GM21737 (cell line): Measurements from ENCODE around the gene ZFR2.

Experiments
- ATAC-seq: cut with Tn5 transposase; IDR thresholded peaks from one replicate; pipeline ENCODE4 v1.9.1; 2021; ENCODE audit warnings: mild to moderate bottlenecking, moderate library complexity; ENCODE audit not compliant: unreplicated experiment

Gene ZFR2

DNA sequence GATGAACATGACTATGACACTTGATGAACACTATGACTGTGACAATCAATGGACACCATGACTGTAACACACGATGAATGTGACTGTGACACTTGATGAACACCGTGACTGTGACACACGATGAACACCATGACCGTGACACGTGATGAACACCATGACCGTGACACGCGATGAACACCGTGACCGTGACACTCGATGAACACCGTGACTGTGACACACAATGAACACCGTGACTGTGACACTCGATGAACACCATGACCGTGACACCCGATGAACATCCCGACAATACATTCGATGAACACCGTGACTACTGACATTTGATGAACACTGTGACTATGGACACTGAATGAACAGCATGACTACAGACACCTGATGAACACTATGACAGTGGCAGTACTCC lies 30.9 kb downstream of the ZFR2 start:
- ATAC-seq = no peak

DNA sequence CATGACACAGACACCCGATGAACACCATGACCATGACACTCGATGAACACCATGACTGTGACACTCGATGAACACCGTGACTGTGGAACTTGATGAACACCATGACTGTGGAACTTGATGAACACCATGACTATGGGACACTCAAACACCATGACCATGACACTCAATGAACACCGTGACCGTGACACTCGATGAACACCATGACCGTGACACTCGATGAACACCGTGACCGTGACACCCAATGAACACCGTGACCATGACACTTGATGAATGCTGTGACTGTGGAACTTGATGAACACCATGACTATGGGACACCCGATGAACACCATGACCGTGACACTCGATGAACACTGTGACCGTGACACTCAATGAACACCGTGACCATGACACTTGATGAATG lies 31.5 kb downstream of the ZFR2 start:
- no peak for ATAC-seq

GRCh38 chr19:3836887-3837286 lies 32.0 kb downstream of the ZFR2 start:
- no peak for ATAC-seq

GRCh38 chr19:3835055-3835435 lies 33.8 kb downstream of the ZFR2 start:
- ATAC-seq = no peak

DNA sequence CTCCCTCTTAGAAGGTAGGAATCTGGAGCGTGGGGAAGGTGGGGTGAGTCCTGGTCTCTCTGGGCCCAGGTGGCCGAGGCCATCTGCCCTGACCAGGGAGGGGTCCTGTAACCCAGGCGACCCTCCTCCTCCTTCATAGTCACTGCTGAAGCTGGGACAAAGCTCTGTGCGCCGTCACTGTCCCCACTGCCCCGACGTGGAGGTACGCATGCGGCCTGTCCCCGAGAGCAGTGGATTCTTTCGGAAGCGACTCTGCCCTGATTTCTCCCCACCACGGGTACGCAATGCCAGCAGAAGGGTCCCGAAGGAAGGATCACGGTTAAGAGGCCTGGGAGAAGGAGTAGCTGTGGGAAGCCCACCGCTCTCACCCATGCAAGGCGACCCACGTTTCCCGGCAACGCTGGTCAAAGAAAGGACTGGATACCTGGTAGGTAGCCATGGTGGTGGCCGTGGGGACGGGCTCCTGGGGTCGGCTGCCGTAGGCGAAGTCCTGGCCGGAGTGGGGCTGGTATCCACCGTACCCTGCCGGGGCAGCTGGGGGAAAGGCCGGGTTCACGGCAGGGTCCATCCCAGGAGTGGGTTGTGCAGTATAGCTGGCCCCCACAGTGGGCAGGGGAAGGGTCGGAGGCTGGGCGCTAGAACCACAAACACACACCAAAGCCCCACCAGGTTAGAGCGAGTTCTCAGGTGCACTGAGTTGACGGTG lies 34.3 kb downstream of the ZFR2 start:
- no peak for ATAC-seq

DNA sequence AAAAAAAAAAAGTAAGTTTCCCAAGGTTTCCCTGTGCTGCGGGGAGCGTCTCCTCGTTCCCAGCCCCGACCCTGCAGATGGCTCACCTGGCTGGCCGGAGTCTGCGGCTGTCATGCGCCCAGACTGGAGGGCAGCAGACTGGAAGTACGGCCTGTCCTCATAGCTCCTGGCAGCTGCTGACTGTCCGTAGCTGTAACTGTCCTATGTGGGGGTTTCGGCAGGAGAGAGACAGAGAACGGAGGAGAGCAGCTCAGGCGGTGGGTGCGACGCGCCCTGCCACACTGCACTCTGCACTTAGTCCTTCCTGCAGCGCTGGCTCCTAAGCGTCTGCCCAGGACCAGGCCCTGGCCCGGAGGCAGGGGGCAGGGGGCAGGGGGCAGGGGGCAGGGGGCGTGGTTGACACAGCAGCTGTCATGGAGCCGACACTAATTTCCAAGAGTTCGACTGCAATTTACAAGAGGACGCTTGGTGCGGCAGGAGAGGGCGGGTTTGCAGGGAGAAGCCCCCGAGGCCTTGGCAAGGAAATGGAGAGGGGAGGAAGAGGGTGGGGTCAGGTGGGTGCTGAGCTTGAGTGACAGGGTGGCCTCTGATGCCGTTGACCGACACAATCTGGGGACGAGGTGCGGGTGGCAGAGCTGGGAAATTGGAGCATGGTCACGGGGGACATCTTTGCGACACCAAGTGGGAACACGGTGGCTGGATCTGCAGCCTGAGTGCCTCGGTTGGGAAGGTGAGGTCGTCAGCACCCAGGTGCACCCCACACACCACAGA lies 35.1 kb downstream of the ZFR2 start:
- ATAC-seq = no peak

DNA sequence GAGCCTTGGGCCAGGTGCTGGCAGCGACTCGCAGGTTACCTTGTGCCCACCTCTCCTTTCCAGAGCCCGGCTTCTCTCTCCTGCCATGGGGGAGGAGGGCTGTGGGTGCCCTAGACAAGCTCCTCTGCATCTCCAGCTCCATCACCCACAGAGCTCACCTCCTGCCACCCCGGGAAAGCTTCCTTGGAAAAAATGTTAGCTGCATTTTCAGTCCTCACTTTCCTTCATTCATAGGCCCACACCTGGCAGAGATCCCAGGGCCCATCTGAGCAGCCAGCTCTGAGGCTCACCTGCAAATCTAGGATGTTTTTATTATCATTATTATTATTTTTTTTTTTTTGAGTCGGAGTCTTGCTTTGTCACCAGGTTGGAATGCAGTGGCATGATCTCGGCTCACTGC lies 36.8 kb downstream of the ZFR2 start:
- ATAC-seq = no peak

- no peak for ATAC-seq
Observed at GRCh38 chr19:3831601-3832000, 37.2 kb downstream of the ZFR2 start.

DNA sequence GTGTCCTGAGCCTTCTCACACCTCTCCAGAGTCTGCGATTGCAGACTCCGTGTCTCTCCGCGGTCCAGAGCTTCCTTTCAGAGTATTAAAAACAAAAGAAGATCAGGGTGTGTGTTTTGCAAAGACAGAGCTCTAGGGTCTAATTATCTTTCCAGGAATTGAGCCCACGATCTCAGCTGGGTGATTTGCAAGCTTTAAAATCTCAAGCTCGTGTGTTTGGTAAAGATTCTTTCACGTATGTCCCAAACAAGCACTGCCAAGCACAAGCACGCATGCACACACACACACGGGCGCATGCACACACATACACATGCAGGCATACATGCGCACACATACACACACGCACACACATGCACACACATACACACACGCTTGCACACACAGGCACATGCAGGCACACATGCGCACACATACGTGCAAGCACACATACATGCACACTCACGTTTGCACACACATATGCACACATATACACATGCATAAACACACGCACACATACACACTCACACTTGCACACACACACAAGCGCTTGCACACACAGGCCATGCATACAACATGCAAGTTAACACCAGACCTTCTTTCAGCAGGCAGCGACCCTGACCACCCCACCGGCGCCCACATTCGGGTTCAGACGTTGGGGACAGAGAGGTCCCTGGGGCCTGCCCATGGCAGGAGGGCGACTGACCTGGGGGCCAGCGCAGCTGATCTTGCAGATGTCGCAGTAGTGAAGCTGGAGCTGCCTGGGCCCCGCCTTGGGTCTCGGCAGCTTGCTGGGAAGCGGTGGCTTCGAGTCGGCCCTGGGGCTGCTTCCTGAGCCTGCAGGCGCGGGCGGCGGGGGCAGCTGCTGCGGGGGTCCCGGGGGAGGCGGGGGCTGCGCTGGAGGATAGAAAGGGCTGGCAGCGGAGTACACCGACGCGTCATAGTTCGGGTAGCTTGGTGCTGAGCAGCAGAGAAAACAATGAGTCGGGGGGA lies 37.9 kb downstream of the ZFR2 start:
- ATAC-seq = no peak

- ATAC-seq = no peak
Observed at GRCh38 chr19:3827306-3827705, 41.5 kb downstream of the ZFR2 start.

DNA sequence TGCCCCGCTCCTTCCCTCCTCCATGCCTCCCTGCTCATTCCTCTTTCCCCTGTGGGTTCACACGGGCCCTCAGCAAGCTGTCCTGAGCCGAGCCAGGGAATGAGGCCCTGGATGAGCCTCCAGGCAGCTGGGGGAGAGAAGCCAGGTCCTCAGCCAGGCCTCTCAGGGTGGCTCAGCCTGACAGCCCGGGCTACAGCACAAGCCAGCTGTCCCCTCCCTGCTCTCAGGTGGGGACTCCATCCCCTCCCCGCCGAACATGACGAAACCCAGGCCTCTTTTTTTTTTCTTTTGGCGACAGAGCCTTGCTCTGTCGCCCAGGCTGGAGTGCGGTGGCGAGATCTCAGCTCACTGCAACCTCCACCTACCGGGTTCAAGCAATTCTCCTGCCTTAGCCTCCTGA lies 42.7 kb downstream of the ZFR2 start:
- ATAC-seq = no peak

DNA sequence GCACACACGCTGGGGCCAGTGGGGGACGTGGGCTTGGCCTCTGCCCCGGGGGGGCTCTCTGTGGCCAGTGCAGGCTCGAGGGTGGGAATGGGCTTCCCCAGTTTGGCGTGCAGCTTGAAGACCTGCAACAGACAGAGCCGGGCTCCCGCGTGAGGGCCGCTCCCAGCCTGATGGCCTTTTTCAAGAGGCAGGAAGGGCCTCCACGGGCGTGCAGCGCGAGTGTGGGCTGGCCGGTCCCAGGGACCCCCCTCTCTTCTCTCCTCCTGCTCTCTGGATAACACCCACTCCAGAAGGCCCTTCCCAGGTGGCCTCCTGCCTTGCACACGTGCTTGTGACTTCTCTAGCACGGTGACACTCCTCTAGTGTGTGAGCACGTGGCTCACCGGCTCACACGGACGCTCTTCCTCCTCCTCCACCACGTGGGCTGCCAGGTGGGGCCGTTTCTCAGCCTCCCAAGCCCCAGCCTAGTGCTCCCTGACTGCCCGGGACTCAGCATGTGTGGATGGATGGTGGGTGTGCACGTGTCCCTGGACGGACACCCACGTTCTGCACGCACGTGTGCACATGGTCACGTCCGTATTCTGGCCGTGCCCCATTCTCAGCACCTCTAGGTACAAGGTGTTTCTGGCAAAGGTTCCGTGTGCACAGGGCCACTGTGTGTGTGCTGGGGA lies 43.4 kb downstream of the ZFR2 start:
- ATAC-seq = no peak

- ATAC-seq = no peak
Observed at GRCh38 chr19:3823350-3823713, 45.5 kb downstream of the ZFR2 start.

DNA sequence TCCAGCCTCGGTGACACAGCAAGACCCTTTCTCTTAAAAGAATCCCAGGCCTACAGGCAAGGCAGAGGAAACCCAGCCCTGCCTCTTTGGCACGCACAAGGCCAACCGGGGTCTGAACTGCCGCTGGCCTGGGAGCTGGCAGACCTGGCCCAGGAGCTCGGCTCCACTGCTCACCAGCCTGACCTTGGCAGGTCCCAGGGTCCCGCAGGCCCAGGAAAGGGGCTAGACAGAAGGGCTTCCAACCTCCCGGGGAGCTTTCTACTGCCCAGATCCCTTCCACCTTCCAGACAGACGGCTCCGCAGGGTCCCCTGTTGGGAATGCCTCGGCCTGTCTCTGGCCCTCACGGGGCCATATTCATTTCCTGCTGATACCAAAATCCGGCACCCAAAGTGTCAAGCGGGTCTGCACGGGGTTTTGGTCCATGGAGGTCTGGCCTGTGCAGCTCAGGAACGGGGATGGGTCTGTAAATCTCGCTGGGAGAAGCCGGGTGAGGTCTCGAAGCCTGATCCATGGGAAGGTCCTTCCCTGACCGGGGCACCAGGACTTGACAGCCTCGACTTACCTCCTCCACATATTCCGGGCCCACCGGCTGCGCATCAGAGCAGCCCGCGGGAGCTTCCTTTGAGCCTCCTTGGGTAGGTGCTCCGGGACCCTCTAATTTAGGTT lies 46.0 kb downstream of the ZFR2 start:
- ATAC-seq = no peak

DNA sequence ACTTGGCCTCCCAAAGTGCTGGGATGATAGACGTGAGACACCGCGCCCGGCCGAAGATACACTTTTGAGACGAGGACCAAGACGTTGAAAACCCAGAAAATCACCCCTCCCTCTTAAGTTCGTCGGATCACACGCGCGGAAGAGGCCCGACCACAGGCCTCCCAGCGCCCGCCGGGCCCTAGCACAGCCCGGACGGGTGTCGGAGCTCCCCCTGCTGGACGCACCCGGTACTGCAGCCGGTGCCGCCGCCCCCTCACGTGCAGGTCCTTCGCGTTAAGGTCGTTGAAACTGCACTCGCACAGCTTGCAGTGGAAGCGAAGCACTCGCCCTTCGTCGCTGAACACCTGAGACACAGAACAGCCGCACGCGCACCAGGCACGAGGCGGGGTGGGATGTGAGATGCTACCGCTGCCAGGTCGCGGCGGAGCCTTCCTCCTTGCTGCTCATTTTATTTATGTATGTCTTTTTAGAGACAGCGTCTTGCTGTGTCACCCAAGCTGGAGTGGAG lies 46.9 kb downstream of the ZFR2 start:
- ATAC-seq = no peak

DNA sequence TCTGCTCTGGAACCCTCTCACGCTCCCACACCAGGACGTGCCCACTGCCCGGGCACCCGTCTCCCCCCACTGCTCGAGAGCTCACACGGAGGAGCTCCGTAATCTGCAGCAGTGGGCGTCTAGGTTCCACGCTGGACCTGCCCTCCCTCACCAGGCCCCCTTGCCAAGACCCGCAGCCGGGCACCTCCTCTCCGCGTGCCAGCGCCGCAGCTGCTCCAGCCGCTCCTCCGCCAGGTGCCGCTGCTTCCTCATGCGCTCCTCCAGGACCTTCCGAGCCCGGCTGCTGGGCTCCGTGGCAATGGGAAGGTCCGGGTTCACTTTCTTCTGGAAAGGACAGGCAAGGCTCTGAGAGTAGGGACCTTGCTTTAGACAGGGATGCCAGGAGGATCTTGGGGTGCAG lies 47.7 kb downstream of the ZFR2 start:
- no peak for ATAC-seq

GRCh38 chr19:3819989-3820388 lies 48.8 kb downstream of the ZFR2 start:
- no peak for ATAC-seq

DNA sequence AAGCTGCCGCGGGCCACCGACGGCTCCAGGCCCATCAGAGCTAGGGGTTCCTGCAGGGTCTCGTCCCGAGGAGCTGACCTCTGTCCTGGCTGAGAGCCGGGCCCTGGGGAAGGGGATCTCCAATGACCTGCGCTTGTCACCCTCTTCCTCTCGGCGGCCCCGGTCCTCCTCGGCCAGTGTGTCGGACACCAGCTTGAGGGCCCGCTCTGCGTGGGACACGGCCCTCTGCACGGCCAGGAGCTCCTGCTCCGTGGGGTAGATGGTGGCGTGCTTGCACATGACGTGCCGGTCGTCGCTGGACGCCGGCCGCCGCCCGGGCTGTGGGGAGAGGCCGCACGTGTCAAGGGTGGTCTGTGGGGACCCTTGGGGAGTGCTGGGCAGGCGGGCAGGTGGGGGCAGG lies 49.9 kb downstream of the ZFR2 start:
- ATAC-seq = no peak

GRCh38 chr19:3818466-3818865 lies 50.4 kb downstream of the ZFR2 start:
- no peak for ATAC-seq

GRCh38 chr19:3817761-3818160 lies 51.1 kb downstream of the ZFR2 start:
- no peak for ATAC-seq
